Neuronal stem cell (in vitro differentiated cells): ENCODE measurements around the gene FN3KRP.

Experiments
- DNase-seq: peaks from one replicate; pipeline ENCODE4 v3.0.0-alpha.2; 2013; ENCODE audit warnings: low spot score
- H2AFZ ChIP-seq: one replicate; pipeline ENCODE4 v1.6.1; 2013; ENCODE audit warnings: mild to moderate bottlenecking, low read length, inconsistent platforms
- H2AK5ac ChIP-seq: 2 replicates; pipeline ENCODE4 v1.6.1; 2013; ENCODE audit warnings: low read depth, mild to moderate bottlenecking, inconsistent platforms, low read length, moderate library complexity, mixed read lengths
- H2BK120ac ChIP-seq: 2 replicates; pipeline ENCODE4 v1.6.1; 2013; ENCODE audit warnings: low read depth, mild to moderate bottlenecking, inconsistent platforms, low read length, moderate library complexity, mixed read lengths
- H2BK12ac ChIP-seq: one replicate; pipeline ENCODE4 v1.6.1; 2013; ENCODE audit warnings: low read length, inconsistent platforms
- H2BK15ac ChIP-seq: 2 replicates; pipeline ENCODE4 v1.6.1; 2013; ENCODE audit warnings: mild to moderate bottlenecking, low read length, inconsistent platforms, mixed read lengths
- H2BK5ac ChIP-seq: one replicate; pipeline ENCODE4 v1.6.1; 2013; ENCODE audit warnings: inconsistent platforms, mild to moderate bottlenecking, low read length, moderate library complexity
- H3K14ac ChIP-seq: one replicate; pipeline ENCODE4 v1.6.1; 2013; ENCODE audit warnings: low read length, inconsistent platforms
- H3K18ac ChIP-seq: 2 replicates; pipeline ENCODE4 v1.6.1; 2013; ENCODE audit warnings: low read length, inconsistent platforms
- H3K23ac ChIP-seq: 2 replicates; pipeline ENCODE4 v1.6.1; 2013; ENCODE audit warnings: low read depth, mild to moderate bottlenecking, mixed read lengths, low read length, inconsistent platforms; ENCODE audit not compliant: poor library complexity
- H3K27ac ChIP-seq: replicated peaks from 3 replicates; pipeline ENCODE4 v1.5.1; 2013; ENCODE audit warnings: low read length, inconsistent platforms
- H3K27me3 ChIP-seq, 3 experiments: 2 replicates each; pipeline ENCODE4 v1.6.1; 2013; ENCODE audit warnings: low read length in 3 of 3, mild to moderate bottlenecking in 2 of 3, inconsistent platforms in 1 of 3, low read depth in 1 of 3, mixed read lengths in 1 of 3, moderate library complexity in 1 of 3; ENCODE audit not compliant: control insufficient read depth in 3 of 3, insufficient read depth in 3 of 3
- H3K36me3 ChIP-seq, 2 donors: replicated peaks in 1 of 2; 2 replicates each; pipeline ENCODE4 v1.6.1; 2013; ENCODE audit warnings: low read length in 2 of 2; ENCODE audit not compliant: control insufficient read depth in 2 of 2, insufficient read depth in 2 of 2
- H3K4ac ChIP-seq: 2 replicates; pipeline ENCODE4 v1.6.1; 2013; ENCODE audit warnings: inconsistent platforms, mild to moderate bottlenecking, low read length, moderate library complexity
- H3K4me1 ChIP-seq, 2 donors: 1 replicate in 1 of 2; 2 replicates in 1 of 2; pipeline ENCODE4 v1.6.1; 2013; ENCODE audit warnings: low read length in 2 of 2, low read depth in 1 of 2; ENCODE audit not compliant: control insufficient read depth in 2 of 2, insufficient read depth in 1 of 2
- H3K4me2 ChIP-seq: one replicate; pipeline ENCODE4 v1.6.1; 2013; ENCODE audit warnings: mild to moderate bottlenecking, low read length, inconsistent platforms; ENCODE audit not compliant: insufficient read depth, poor library complexity, severe bottlenecking
- H3K4me3 ChIP-seq, 2 donors: 2 replicates each; pipeline ENCODE4 v1.5.1; 2013; ENCODE audit warnings: low read length in 2 of 2, mild to moderate bottlenecking in 2 of 2, inconsistent platforms in 1 of 2, moderate library complexity in 1 of 2
- H3K79me1 ChIP-seq: one replicate; pipeline ENCODE4 v1.6.1; 2013; ENCODE audit warnings: low read depth, mild to moderate bottlenecking, inconsistent platforms, low read length, moderate library complexity
- H3K9ac ChIP-seq: one replicate; pipeline ENCODE4 v1.6.1; 2013; ENCODE audit warnings: mild to moderate bottlenecking, low read depth, low read length, inconsistent platforms; ENCODE audit not compliant: poor library complexity
- H3K9me3 ChIP-seq, 2 donors: replicated peaks in 1 of 2; 2 replicates each; pipeline versions ENCODE3 to v1.6.1; 2013; ENCODE audit warnings: low read length in 2 of 2, mild to moderate bottlenecking in 2 of 2, inconsistent platforms in 1 of 2, low read depth in 1 of 2, mixed read lengths in 1 of 2, moderate library complexity in 1 of 2; ENCODE audit not compliant: control insufficient read depth in 2 of 2, insufficient read depth in 1 of 2
- H4K8ac ChIP-seq: one replicate; pipeline ENCODE4 v1.6.1; 2013; ENCODE audit warnings: low read depth, mild to moderate bottlenecking, inconsistent platforms, low read length, moderate library complexity
- H4K91ac ChIP-seq: one replicate; pipeline ENCODE4 v1.6.1; 2013; ENCODE audit warnings: low read length, low read depth, mild to moderate bottlenecking, inconsistent platforms; ENCODE audit not compliant: poor library complexity
- WGBS, 2 donors: extraction: QIAGEN DNeasy Blood & Tissue Kit; methylation state at CpG; one replicate each; pipeline ENCODE4 v1.1.7; 2013; ENCODE audit warnings: missing lambda C conversion rate in 2 of 2, mixed read lengths in 1 of 2; ENCODE audit not compliant: insufficient read length in 2 of 2, insufficient replicate concordance in 1 of 2; ENCODE audit errors: extremely low coverage in 2 of 2; 5-methylcytosine and 5-hydroxymethylcytosine counted together

FN3KRP gene

GRCh38 chr17:82765371-82765770 lies 48.9 kb downstream of the FN3KRP start:
- Histone ChIP-seq H4K91ac (no peak overlapping the region), H3K4me1 (no peaks in the 10 kb centered on the region), H3K18ac (no peak overlapping the region), H3K9me3 (peaks cover 0 to 4% of the 10 kb centered on the region in 2 donors), H2BK12ac (no peak overlapping the region), H3K27me3 (no peaks in the 10 kb centered on the region), H3K4me3 (no peak overlapping the region), H2BK15ac (no peak overlapping the region), H3K27ac (no peak overlapping the region), H3K79me1 (peaks cover 4% of the 10 kb centered on the region), H4K8ac (no peak overlapping the region), H2AK5ac (no peak overlapping the region), H3K4me2 (no peak overlapping the region), H3K23ac (no peak overlapping the region), H3K14ac (no peak overlapping the region), H3K9ac (no peak overlapping the region), H2BK120ac (no peak overlapping the region), H3K36me3 (peaks cover 21 to 91% of the 10 kb centered on the region in 2 donors), H3K4ac (no peak overlapping the region), H2AFZ (no peak overlapping the region), H2BK5ac (no peak overlapping the region)
- no CpG with 5 or more reads among the region's 13 CpGs for WGBS, 2 donors
- no peak for DNase-seq

- no peak overlapping the region for H4K8ac ChIP-seq
- no peak overlapping the region for H4K91ac ChIP-seq
- no peak overlapping the region for H2BK15ac ChIP-seq
- no peak overlapping the region for H2BK120ac ChIP-seq
- H3K4me1 ChIP-seq, result no peaks in the 10 kb centered on the region
- H3K18ac ChIP-seq, result no peak overlapping the region
- H3K9me3 ChIP-seq, result peaks cover 0 to 4% of the 10 kb centered on the region in 2 donors
- H2AK5ac ChIP-seq, result no peak overlapping the region
- H3K9ac ChIP-seq, result peak overlapping the region; percentile 15
- WGBS, 2 donors, result no CpG with 5 or more reads among the region's 24 CpGs
- peaks cover 26 to 92% of the 10 kb centered on the region in 2 donors for H3K36me3 ChIP-seq
- no peak overlapping the region for H2AFZ ChIP-seq
- H3K4me2 ChIP-seq, result no peak overlapping the region
- H3K4ac ChIP-seq, result no peak overlapping the region
- H3K79me1 ChIP-seq, result peaks cover 4% of the 10 kb centered on the region
- H3K23ac ChIP-seq, result no peak overlapping the region
- H2BK12ac ChIP-seq, result no peak overlapping the region
- DNase-seq, result no peak
- H2BK5ac ChIP-seq, result peak overlapping the region; percentile 55
- H3K14ac ChIP-seq, result no peak overlapping the region
- H3K27ac ChIP-seq, result no peak overlapping the region
- H3K4me3 ChIP-seq, result no peak overlapping the region
- no peaks in the 10 kb centered on the region for H3K27me3 ChIP-seq
Measured at GRCh38 chr17:82767041-82767754, 50.7 kb downstream of the FN3KRP start.

GRCh38 chr17:82769041-82769440 lies 52.5 kb downstream of the FN3KRP start:
- no peak overlapping the region for H2BK12ac ChIP-seq
- WGBS, 2 donors, result no CpG with 5 or more reads among the region's 7 CpGs
- no peak overlapping the region for H2AFZ ChIP-seq
- no peak overlapping the region for H2BK15ac ChIP-seq
- peaks cover 4% of the 10 kb centered on the region for H3K79me1 ChIP-seq
- no peak overlapping the region for H3K4ac ChIP-seq
- H3K9me3 ChIP-seq, result peaks cover 0 to 4% of the 10 kb centered on the region in 2 donors
- DNase-seq, result no peak
- no peak overlapping the region for H3K4me2 ChIP-seq
- H3K4me1 ChIP-seq, result no peaks in the 10 kb centered on the region
- H3K9ac ChIP-seq, result no peak overlapping the region
- no peak overlapping the region for H2BK5ac ChIP-seq
- H2BK120ac ChIP-seq, result no peak overlapping the region
- no peak overlapping the region for H4K8ac ChIP-seq
- H3K27ac ChIP-seq, result no peak overlapping the region
- no peaks in the 10 kb centered on the region for H3K27me3 ChIP-seq
- no peak overlapping the region for H4K91ac ChIP-seq
- H3K4me3 ChIP-seq, result no peak overlapping the region
- no peak overlapping the region for H2AK5ac ChIP-seq
- H3K14ac ChIP-seq, result no peak overlapping the region
- no peak overlapping the region for H3K23ac ChIP-seq
- peaks cover 33 to 88% of the 10 kb centered on the region in 2 donors for H3K36me3 ChIP-seq
- no peak overlapping the region for H3K18ac ChIP-seq

GRCh38 chr17:82772026-82772425 lies 55.5 kb downstream of the FN3KRP start:
- WGBS, 2 donors, result no CpG with 5 or more reads among the region's 3 CpGs
- Histone ChIP-seq H2BK12ac (no peak overlapping the region), H3K9ac (no peak overlapping the region), H2BK15ac (no peak overlapping the region), H4K91ac (no peak overlapping the region), H3K79me1 (peaks cover under 1% of the 10 kb centered on the region), H3K27ac (no peak overlapping the region), H3K9me3 (peaks cover 4% of the 10 kb centered on the region in 2 donors), H2BK120ac (no peak overlapping the region), H2BK5ac (no peak overlapping the region), H3K36me3 (peaks cover 40 to 85% of the 10 kb centered on the region in 2 donors), H2AFZ (no peak overlapping the region), H2AK5ac (no peak overlapping the region), H3K27me3 (no peaks in the 10 kb centered on the region), H3K14ac (no peak overlapping the region), H4K8ac (no peak overlapping the region), H3K4me3 (no peak overlapping the region), H3K4me2 (no peak overlapping the region), H3K4me1 (no peaks in the 10 kb centered on the region), H3K4ac (no peak overlapping the region), H3K23ac (no peak overlapping the region), H3K18ac (no peak overlapping the region)
- no peak for DNase-seq
